Fibroblast of mammary gland (primary cell): ENCODE measurements around the gene LRRC7.
"Not testable (repeated sequence)": the region's sequence is repeated elsewhere in the genome, so short reads cannot be mapped to it uniquely, and the experiment has no call there.

Source experiments
- DNase-seq: peaks from one replicate; pipeline ENCODE4 v3.0.0-alpha.2; 2010; ENCODE audit warnings: low read depth
- H3K4me3 ChIP-seq: 2 replicates; pipeline ENCODE4 v1.5.1; 2011; ENCODE audit warnings: low read depth, mild to moderate bottlenecking, low read length, moderate library complexity; ENCODE audit not compliant: control insufficient read depth
- CTCF ChIP-seq: conservative IDR thresholded peaks from 2 replicates; pipeline ENCODE4 v1.5.1; 2011; ENCODE audit warnings: low read depth, low read length, inconsistent platforms; ENCODE audit not compliant: control insufficient read depth, insufficient read depth

The LRRC7 gene

GRCh38 chr1:70041317-70042045, 473.8 kb downstream of the LRRC7 start:
- DNase-seq: no peak
- H3K4me3 ChIP-seq: no peak overlapping the region
- TF ChIP-seq CTCF: no peak

- TF ChIP-seq CTCF: no peak
- peak; percentile 20 for DNase-seq
- H3K4me3 ChIP-seq: no peak overlapping the region
These were observed 474.5 kb downstream of the LRRC7 start for GRCh38 chr1:70042090-70042731.

- DNase-seq: peak; percentile 64
- H3K4me3 ChIP-seq: no peak overlapping the region
- TF ChIP-seq CTCF: no peak
These were observed 476.1 kb downstream of the LRRC7 start for GRCh38 chr1:70043804-70044203.

- DNase-seq: peak; percentile 77
These were observed 477.1 kb downstream of the LRRC7 start for GRCh38 chr1:70044832-70045231.

GRCh38 chr1:70045581-70045980, 477.9 kb downstream of the LRRC7 start:
- not testable (repeated sequence) for DNase-seq, H3K4me3 ChIP-seq

More at GRCh38 chr1:70044832-70045231, 477.1 kb downstream of the LRRC7 start:
- H3K4me3 ChIP-seq: no peak overlapping the region
- no peak for TF ChIP-seq CTCF

- no peak for TF ChIP-seq CTCF
- peak; percentile 24 for DNase-seq
- no peak overlapping the region for H3K4me3 ChIP-seq
These were observed 480.8 kb downstream of the LRRC7 start for GRCh38 chr1:70048336-70049094.

- TF ChIP-seq CTCF: no peak
- DNase-seq: no peak
- H3K4me3 ChIP-seq: no peak overlapping the region
These were observed 484.2 kb downstream of the LRRC7 start for GRCh38 chr1:70051926-70052325.
